Liver (tissue), 9 donors: ENCODE results near the gene GGA1. TPM values are rescaled to one million over a fixed set of nuclear protein-coding genes. Genes with fewer than 3 reads are reported as not detected.

Source experiments
- DNase-seq: peaks from one replicate; pipeline ENCODE4 v3.0.0-alpha.2; 2017; ENCODE audit warnings: low spot score
- H3K27ac ChIP-seq, 2 donors: one replicate each; pipeline ENCODE4 v1.7.0; 2013; ENCODE audit warnings: inconsistent platforms in 2 of 2, low read length in 2 of 2, control low read depth in 1 of 2, low read depth in 1 of 2, mild to moderate bottlenecking in 1 of 2
- H3K27me3 ChIP-seq, 4 donors: one replicate each; pipeline versions ENCODE4 v1.6.1 to v1.7.0; 2013; ENCODE audit warnings: low read length in 3 of 4, inconsistent platforms in 1 of 4, mild to moderate bottlenecking in 1 of 4, moderate library complexity in 1 of 4; ENCODE audit not compliant: control insufficient read depth in 4 of 4, insufficient read depth in 4 of 4
- H3K36me3 ChIP-seq, 4 donors: one replicate each; pipeline versions ENCODE4 v1.6.1 to v1.7.0; 2013; ENCODE audit warnings: low read length in 3 of 4, mild to moderate bottlenecking in 3 of 4, low read depth in 1 of 4, moderate library complexity in 1 of 4; ENCODE audit not compliant: control insufficient read depth in 4 of 4, insufficient read depth in 3 of 4
- H3K4me1 ChIP-seq, 4 donors: one replicate each; pipeline versions ENCODE4 v1.6.1 to v1.7.0; 2013; ENCODE audit warnings: low read length in 3 of 4, mild to moderate bottlenecking in 3 of 4, moderate library complexity in 1 of 4; ENCODE audit not compliant: control insufficient read depth in 4 of 4, insufficient read depth in 4 of 4
- H3K4me3 ChIP-seq, 3 donors: one replicate each; pipeline versions ENCODE4 v1.6.1 to v1.7.0; 2013; ENCODE audit warnings: low read length in 3 of 3, control low read depth in 1 of 3, low read depth in 1 of 3, mild to moderate bottlenecking in 1 of 3
- H3K9ac ChIP-seq, 2 donors: one replicate each; pipeline ENCODE4 v1.7.0; 2013; ENCODE audit warnings: low read length in 2 of 2, mild to moderate bottlenecking in 2 of 2, moderate library complexity in 2 of 2, control low read depth in 1 of 2, low read depth in 1 of 2
- H3K9me3 ChIP-seq, 4 donors: one replicate each; pipeline versions ENCODE4 v1.6.1 to v1.7.0; 2013; ENCODE audit warnings: low read length in 3 of 4; ENCODE audit not compliant: control insufficient read depth in 4 of 4
- CTCF ChIP-seq: fragments of 150-350 bp; IDR thresholded peaks from 2 replicates; pipeline ENCODE4 v1.5.1; 2017; ENCODE audit warnings: improper control_type of control experiment, low read depth, low read length; ENCODE audit not compliant: missing input control
- EGR1 ChIP-seq, 2 donors: IDR thresholded peaks; 2 replicates each; pipeline ENCODE4 v1.6.1; 2016 to 2018; ENCODE audit warnings: antibody characterized with exemption in 2 of 2, low read depth in 2 of 2
- FOXA1 ChIP-seq: IDR thresholded peaks from 2 replicates; pipeline ENCODE4 v1.6.1; 2016; ENCODE audit warnings: antibody characterized with exemption
- GABPA ChIP-seq, 2 donors: IDR thresholded peaks in 1 of 2; conservative IDR thresholded peaks in 1 of 2; 2 replicates each; pipeline ENCODE4 v1.6.1; 2016; ENCODE audit warnings: antibody characterized with exemption in 2 of 2, mild to moderate bottlenecking in 1 of 2, moderate library complexity in 1 of 2
- HNF4A ChIP-seq, 2 donors: conservative IDR thresholded peaks; 2 replicates each; pipeline ENCODE4 v1.6.1; 2016; ENCODE audit warnings: antibody characterized with exemption in 2 of 2, mild to moderate bottlenecking in 2 of 2
- HNF4G ChIP-seq: IDR thresholded peaks from 2 replicates; pipeline ENCODE4 v1.6.1; 2016; ENCODE audit warnings: antibody characterized with exemption
- JUND ChIP-seq, 2 donors: IDR thresholded peaks; 2 replicates each; pipeline ENCODE4 v1.6.1; 2016; ENCODE audit warnings: antibody characterized with exemption in 2 of 2
- NR2F2 ChIP-seq: IDR thresholded peaks from 2 replicates; pipeline ENCODE4 v1.6.1; 2016; ENCODE audit warnings: antibody characterized with exemption
- RAD21 ChIP-seq, 2 donors: IDR thresholded peaks; 2 replicates each; pipeline ENCODE4 v1.6.1; 2016; ENCODE audit warnings: antibody characterized with exemption in 2 of 2, mild to moderate bottlenecking in 2 of 2
- RXRA ChIP-seq, 2 donors: IDR thresholded peaks; 2 replicates each; pipeline ENCODE4 v1.6.1; 2017 to 2018; ENCODE audit warnings: antibody characterized with exemption in 2 of 2, mild to moderate bottlenecking in 1 of 2
- SP1 ChIP-seq: IDR thresholded peaks from 2 replicates; pipeline ENCODE4 v1.6.1; 2018; ENCODE audit warnings: antibody characterized with exemption, mild to moderate bottlenecking
- TAF1 ChIP-seq: conservative IDR thresholded peaks from 2 replicates; pipeline ENCODE4 v1.6.1; 2016; ENCODE audit warnings: antibody characterized with exemption, mild to moderate bottlenecking
- YY1 ChIP-seq: IDR thresholded peaks from 2 replicates; pipeline ENCODE4 v1.6.1; 2016; ENCODE audit warnings: antibody characterized with exemption, mild to moderate bottlenecking
- WGBS: extraction: QIAGEN DNeasy Blood & Tissue Kit; methylation state at CpG from one replicate; pipeline ENCODE4 v1.1.7; 2013; 5-methylcytosine and 5-hydroxymethylcytosine counted together
- polyA plus RNA-seq, 2 donors: library from polyadenylated mRNA; stranded (reverse) in 1 of 2; unstranded in 1 of 2; fragments of 200-250 nt in 1 of 2; fragments of >200 nt in 1 of 2; fragmentation: Nextera tagmentation in 1 of 2; extraction: Ambion mirVana in 1 of 2; gene quantifications; one replicate each; pipeline versions ENCODE4 v1.2.1 to v1.2.3, GENCODE V29; 2013 to 2015
- total RNA-seq, 2 donors: library from RNA; depleted of rRNA; stranded (reverse); fragments of >200 nt; gene quantifications; one replicate each; pipeline ENCODE4 v1.2.3, GENCODE V29; 2014
- TF ChIP-seq, protein P1 (sequence below): IDR thresholded peaks from 2 replicates; pipeline ENCODE4 v1.6.1; 2016; ENCODE audit warnings: antibody characterized with exemption
- TF ChIP-seq, protein P2 (sequence below): IDR thresholded peaks from 2 replicates; pipeline ENCODE4 v1.6.1; 2016; ENCODE audit warnings: antibody characterized with exemption
- donor health status: healthy.
- donor health status: healthy.
- donor health status: healthy.
- donor health status: healthy.
- donor health status: healthy.

The GGA1 gene
- total and polyA plus RNA-seq, 4 donors: 15.1 to 26.4 (median 17.8) TPM

DNA sequence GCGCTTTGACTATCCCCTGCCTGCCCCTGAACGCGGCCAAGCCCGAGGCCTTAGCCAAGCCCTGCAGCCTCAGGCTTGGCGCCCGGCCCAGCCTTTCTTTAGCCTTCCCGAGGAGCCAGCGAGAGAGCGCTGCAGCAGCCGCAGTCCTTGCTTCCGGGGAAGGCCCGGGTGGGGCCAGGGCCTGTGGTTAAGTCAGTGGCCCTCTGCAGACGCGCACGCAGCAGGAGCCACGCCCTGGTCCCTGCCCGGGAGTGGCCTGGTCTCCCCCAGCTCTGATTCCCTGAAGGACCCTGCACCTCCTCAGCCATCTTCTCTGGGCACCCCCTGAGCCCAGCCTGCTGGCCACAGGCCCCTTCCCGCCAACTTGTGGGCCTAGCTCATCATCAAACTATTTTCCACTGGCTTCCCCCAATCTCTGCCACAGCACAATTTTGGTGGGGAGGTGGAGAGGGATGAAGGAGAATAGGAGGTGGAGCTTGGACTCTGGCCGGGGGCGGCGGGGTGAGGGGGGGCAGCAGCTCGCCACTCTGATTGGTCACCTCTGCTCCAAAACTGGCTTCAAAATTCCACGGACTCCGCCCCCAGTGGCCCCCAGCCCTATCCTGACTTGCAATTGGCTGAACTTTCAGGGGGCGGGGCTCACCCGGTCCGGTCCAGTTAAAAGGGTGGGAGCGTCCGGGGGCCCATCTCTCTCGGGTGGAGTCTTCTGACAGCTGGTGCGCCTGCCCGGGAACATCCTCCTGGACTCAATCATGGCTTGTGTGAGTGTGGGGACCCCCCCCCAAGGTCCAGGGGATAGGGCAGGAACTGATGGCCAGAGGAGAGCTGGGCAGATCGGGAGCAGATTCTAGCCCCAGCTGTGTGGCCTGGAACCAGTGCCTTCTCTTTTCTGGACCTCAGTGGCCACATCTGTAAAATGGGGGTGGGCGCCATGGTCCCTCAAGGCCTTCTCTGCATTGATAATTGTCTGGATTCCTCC, 66.6 kb downstream of the GGA1 start, which contains the start of gene LGALS1:
LGALS1 (plus strand) TSS at position 686 of the 979 bp plus-strand sequence; CDS start at position 753, 67 bp downstream.
- 14% methylated on average over 34 of the region's 34 CpGs for WGBS
- Histone ChIP-seq H3K9ac (peak within 1 kb of the TSS in 1 of 2 donors; percentile 58), H3K4me3 (peak within 1 kb of the TSS in 2 of 3 donors; percentile 48 to 60), H3K27me3 (no peaks in the 10 kb centered on the region), H3K4me1 (peaks cover 10 to 31% (median 23%) of the 10 kb centered on the region in 4 donors), H3K27ac (peak within 1 kb of the TSS; percentile 88), H3K9me3 (no peaks in the 10 kb centered on the region), H3K36me3 (no peaks in the 10 kb centered on the region)
- TF ChIP-seq YY1: no peak
- TF ChIP-seq, protein P1, sequence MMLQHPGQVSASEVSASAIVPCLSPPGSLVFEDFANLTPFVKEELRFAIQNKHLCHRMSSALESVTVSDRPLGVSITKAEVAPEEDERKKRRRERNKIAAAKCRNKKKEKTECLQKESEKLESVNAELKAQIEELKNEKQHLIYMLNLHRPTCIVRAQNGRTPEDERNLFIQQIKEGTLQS: no peak
- TF ChIP-seq EGR1 (IDR thresholded peaks at IDR 0.05; ENCODE audit: low read depth in 2 of 2): no peak
- peak; percentile 11 to 15 for TF ChIP-seq HNF4A (conservative IDR thresholded peaks at IDR 0.05)
- TF ChIP-seq RAD21 (IDR thresholded peaks at IDR 0.05): peak in 1 of 2 donors; percentile 56
- TF ChIP-seq HNF4G: no peak
- TF ChIP-seq RXRA (IDR thresholded peaks at IDR 0.05): no peak
- no peak for TF ChIP-seq TAF1
- peak in 1 of 2 donors; percentile 9 for TF ChIP-seq JUND (IDR thresholded peaks at IDR 0.05)
- peak; percentile 82 for TF ChIP-seq NR2F2
- DNase-seq: peak; percentile 71

GRCh38 chr22:37675930-37676735, 67.5 kb downstream of the GGA1 start:
- DNase-seq: no peak
- WGBS: 20% methylated on average over 17 of the region's 17 CpGs
- Histone ChIP-seq H3K9me3 (no peaks in the 10 kb centered on the region), H3K36me3 (no peaks in the 10 kb centered on the region), H3K9ac (peak overlapping the region; percentile 58 to 63), H3K27me3 (no peaks in the 10 kb centered on the region), H3K4me1 (peaks cover 10 to 33% (median 24%) of the 10 kb centered on the region in 4 donors), H3K27ac (peak overlapping the region; percentile 88), H3K4me3 (peak overlapping the region in 2 of 3 donors; percentile 48 to 60)
- TF ChIP-seq, protein P2, sequence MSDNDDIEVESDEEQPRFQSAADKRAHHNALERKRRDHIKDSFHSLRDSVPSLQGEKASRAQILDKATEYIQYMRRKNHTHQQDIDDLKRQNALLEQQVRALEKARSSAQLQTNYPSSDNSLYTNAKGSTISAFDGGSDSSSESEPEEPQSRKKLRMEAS: no peak
- TF ChIP-seq FOXA1 (no peak), RXRA (IDR thresholded peaks at IDR 0.05) (peak; percentile 39 to 43), HNF4A (conservative IDR thresholded peaks at IDR 0.05) (peak; percentile 4 to 42)

GRCh38 chr22:37676736-37677492, 68.3 kb downstream of the GGA1 start:
- Histone ChIP-seq H3K4me1 (peaks cover 10 to 41% (median 30%) of the 10 kb centered on the region in 4 donors), H3K27me3 (no peaks in the 10 kb centered on the region), H3K9ac (peak overlapping the region; percentile 58 to 63), H3K4me3 (peak overlapping the region in 2 of 3 donors; percentile 41 to 60), H3K36me3 (no peaks in the 10 kb centered on the region), H3K27ac (peak overlapping the region; percentile 88), H3K9me3 (no peaks in the 10 kb centered on the region)
- TF ChIP-seq YY1 (no peak), GABPA (IDR thresholded peaks at IDR 0.05 in 1 of 2, conservative IDR thresholded peaks at IDR 0.05 in 1 of 2) (peak in 1 of 2 donors; percentile 59), SP1 (peak; percentile 12), HNF4G (no peak), CTCF (no peak)
- DNase-seq: peak; percentile 65
- WGBS: 11% methylated on average over 42 of the region's 42 CpGs
